Hematopoietic multipotent progenitor cell treated with erythropoietin and hydrocortisone succinate and interleukin-3 and kit ligand, for 15 days (in vitro differentiated cells): ENCODE measurements around the gene HDHD2.

Source experiments
- DNase-seq: peaks from one replicate; pipeline ENCODE4 v3.0.0-alpha.2; 2015; ENCODE audit warnings: low spot score

HDHD2 gene

DNA sequence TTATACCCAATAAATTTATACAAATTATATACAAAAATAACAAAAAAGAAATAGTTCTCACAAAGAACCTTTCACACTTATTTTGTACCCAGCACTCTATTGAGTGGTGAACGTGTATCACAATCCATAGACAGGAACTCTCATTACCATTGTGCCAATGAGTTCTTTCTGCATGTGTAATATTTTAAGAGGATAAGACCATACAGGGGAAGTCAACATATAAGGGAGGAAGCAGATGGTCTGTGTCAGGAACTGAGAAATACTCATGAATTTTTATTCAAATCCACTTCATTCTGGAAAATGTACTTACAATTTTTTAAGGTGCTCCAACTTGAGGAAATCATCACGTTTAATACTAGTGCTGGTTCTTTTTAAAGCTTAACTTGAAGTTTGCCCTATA is 87.8 kb downstream of the HDHD2 start:
- DNase-seq, result no peak
